ENCODE measurements around the gene CUL3.

Gene CUL3

GRCh38 chr2:224472827-224473226 lies 112.3 kb downstream of the CUL3 start:
- no peak for DNase-seq (ENCODE audit: low read depth in 2 of 2)

- no peak for DNase-seq (ENCODE audit: low read depth in 2 of 2)
These were observed 113.0 kb downstream of the CUL3 start for GRCh38 chr2:224472137-224472536.

- no peak for DNase-seq (ENCODE audit: low read depth in 2 of 2)
These were observed 115.7 kb downstream of the CUL3 start for GRCh38 chr2:224469374-224469964.

GRCh38 chr2:224466304-224466895 lies 118.8 kb downstream of the CUL3 start:
- no peak for DNase-seq (ENCODE audit: low read depth in 2 of 2)

DNA sequence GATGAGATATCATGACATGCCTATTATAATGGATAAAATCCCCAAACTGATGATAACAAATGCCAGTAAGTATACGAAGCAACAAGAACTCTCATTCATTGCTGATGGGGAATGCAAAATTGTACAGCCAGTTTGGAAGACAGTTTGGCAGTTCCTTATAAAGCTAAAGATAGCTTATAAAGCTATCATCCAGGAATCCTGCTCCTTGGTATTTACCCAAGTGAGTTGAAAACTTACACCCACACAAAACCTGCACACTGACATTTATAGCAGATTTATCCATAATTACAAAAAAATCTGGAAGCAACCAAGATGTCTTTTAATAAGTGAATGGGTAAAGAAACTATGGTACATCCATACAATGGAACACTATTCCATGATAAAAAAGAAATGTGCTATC lies 123.8 kb downstream of the CUL3 start:
- DNase-seq (ENCODE audit: low read depth in 2 of 2), result no peak

- DNase-seq (ENCODE audit: low read depth in 2 of 2), result no peak
These were observed 127.6 kb downstream of the CUL3 start for GRCh38 chr2:224457408-224458096.

GRCh38 chr2:224453892-224454291 lies 131.3 kb downstream of the CUL3 start:
- DNase-seq (ENCODE audit: low read depth in 2 of 2), result no peak

GRCh38 chr2:224449212-224450147 lies 135.7 kb downstream of the CUL3 start:
- DNase-seq (ENCODE audit: low read depth in 2 of 2), result no peak

- DNase-seq (ENCODE audit: low read depth in 2 of 2), result no peak
These were observed 136.9 kb downstream of the CUL3 start for GRCh38 chr2:224448236-224448635.

GRCh38 chr2:224444783-224445182 lies 140.4 kb downstream of the CUL3 start:
- no peak for DNase-seq (ENCODE audit: low read depth in 2 of 2)

- no peak for DNase-seq (ENCODE audit: low read depth in 2 of 2)
These were observed 141.1 kb downstream of the CUL3 start for GRCh38 chr2:224444021-224444420.

- DNase-seq (ENCODE audit: low read depth in 2 of 2), result no peak
These were observed 142.8 kb downstream of the CUL3 start for GRCh38 chr2:224442071-224442967.

DNA sequence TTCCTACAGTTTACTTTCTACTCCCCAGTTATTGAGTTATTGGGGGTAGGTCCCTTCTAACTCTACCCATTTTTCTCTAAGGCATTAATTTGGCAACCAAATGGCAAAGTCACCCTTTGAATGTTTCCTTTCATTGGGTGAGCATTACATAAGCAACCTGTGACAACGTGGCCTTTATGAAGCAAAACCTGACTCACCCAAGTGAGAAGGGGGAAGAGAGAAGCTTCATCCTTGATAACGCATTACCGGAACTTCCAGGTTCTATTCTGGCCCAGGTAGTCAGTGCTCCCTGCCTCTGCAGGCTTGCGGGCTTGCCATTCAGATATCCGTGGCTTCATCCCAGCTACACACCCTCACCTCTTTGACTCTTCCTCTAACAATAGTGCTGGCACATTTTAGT lies 144.2 kb downstream of the CUL3 start:
- no peak for DNase-seq (ENCODE audit: low read depth in 2 of 2)

DNA sequence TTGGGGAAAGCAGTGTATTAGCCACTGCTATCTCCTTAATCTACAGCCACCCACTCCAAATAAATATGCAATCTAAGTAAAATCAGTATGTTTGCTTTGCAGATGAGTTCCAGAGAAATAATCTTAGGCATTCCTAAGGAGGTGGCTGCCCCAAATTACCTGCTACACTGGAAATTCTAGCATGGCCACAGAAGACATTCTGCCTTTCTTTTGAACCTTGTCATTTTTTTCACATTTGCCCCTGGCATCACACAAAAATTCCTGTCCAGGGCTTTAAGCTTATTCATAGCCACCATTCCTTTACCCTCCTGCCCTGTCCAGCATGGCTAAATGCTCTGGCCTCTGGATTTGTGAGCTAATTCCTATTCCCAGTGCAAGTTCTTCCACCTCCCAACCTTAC lies 146.4 kb downstream of the CUL3 start:
- DNase-seq (ENCODE audit: low read depth in 2 of 2), result no peak

DNA sequence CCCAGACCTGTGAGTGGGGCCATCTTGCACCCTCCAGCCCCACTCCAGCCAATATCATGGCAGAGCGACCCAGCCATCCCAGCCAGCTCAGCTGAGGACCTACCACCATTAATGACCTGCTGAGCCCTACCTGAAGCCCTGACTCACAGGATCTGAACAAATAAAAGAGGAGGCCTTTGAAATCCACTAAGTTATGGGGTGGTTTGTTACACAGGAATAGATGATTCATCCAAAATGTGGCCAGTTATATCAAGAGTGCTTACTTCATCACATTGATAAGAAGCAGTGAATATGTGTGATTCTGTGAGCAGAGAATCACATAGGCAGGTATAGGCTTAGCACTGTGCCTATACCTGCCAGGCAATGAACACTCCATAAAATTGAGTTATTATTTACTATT lies 148.5 kb downstream of the CUL3 start:
- no peak for DNase-seq (ENCODE audit: low read depth in 2 of 2)

- no peak for DNase-seq (ENCODE audit: low read depth in 2 of 2)
These were observed 150.5 kb downstream of the CUL3 start for GRCh38 chr2:224434618-224435017.

DNA sequence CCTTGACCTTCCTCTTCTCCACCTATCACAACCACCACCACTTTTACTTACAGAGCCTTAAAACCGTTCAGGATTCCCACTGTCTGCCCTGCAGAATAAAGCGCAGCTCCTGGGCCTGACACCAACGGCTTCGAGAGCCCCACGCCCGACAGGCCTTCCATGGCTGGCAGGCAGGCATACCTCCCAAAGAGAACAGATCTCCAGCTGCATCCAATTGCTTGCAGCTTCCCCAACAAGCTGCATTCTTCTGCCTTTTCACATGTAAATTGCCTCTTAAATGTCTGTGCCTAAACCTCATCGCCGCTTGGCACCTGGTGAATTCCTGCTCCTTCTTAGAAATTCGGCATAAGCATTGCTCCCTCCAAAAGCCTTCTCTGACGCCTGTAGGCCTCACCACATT lies 151.7 kb downstream of the CUL3 start:
- no peak for DNase-seq (ENCODE audit: low read depth in 2 of 2)

- DNase-seq (ENCODE audit: low read depth in 2 of 2), result no peak
These were observed 153.1 kb downstream of the CUL3 start for GRCh38 chr2:224432003-224432579.

GRCh38 chr2:224429441-224429810 lies 155.7 kb downstream of the CUL3 start:
- no peak for DNase-seq (ENCODE audit: low read depth in 2 of 2)

GRCh38 chr2:224428787-224429440 lies 156.2 kb downstream of the CUL3 start:
- no peak for DNase-seq (ENCODE audit: low read depth in 2 of 2)
